Uterus (tissue), 4 donors: Measurements from ENCODE around the gene DNASE1L3. TPM values are rescaled to one million over a fixed set of nuclear protein-coding genes. Genes with fewer than 3 reads are reported as not detected.
A peak's percentile ranks its signal among the peaks of the same experiment; 100 is the strongest.

Experiments used
- DNase-seq, 2 donors: peaks; one replicate each; pipeline ENCODE4 v3.0.0-alpha.2; 2019 to 2020
- H3K27ac ChIP-seq, 2 donors: fragments of 200-600 bp; sonication (generic); 1 replicate in 1 of 2; 2 replicates in 1 of 2; pipeline ENCODE4 v1.5.1; 2016 to 2018
- H3K27me3 ChIP-seq, 2 donors: fragments of 200-600 bp; sonication (generic); one replicate each; pipeline ENCODE4 v1.5.1; 2018 to 2019; ENCODE audit warnings: control low read depth in 1 of 2
- H3K36me3 ChIP-seq, 2 donors: fragments of 200-600 bp; sonication (generic); one replicate each; pipeline ENCODE4 v1.5.1; 2019; ENCODE audit warnings: control low read depth in 1 of 2
- H3K4me1 ChIP-seq, 2 donors: fragments of 200-600 bp; sonication (generic); one replicate each; pipeline ENCODE4 v1.5.1; 2018 to 2019; ENCODE audit warnings: control low read depth in 1 of 2
- H3K4me3 ChIP-seq, 2 donors: fragments of 200-600 bp; sonication (generic); 1 replicate in 1 of 2; 2 replicates in 1 of 2; pipeline ENCODE4 v1.5.1; 2018 to 2019; ENCODE audit warnings: mild to moderate bottlenecking in 1 of 2
- H3K9me3 ChIP-seq, 2 donors: fragments of 200-600 bp; sonication (generic); one replicate each; pipeline ENCODE4 v1.5.1; 2019; ENCODE audit warnings: control low read depth in 1 of 2
- POLR2A ChIP-seq, 2 donors: fragments of 450-650 bp; IDR thresholded peaks; one replicate each; pipeline ENCODE4 v1.6.1; 2016; ENCODE audit warnings: antibody characterized with exemption in 2 of 2, mild to moderate bottlenecking in 1 of 2, moderate library complexity in 1 of 2
- intact Hi-C: fragments of 100-400 bp; cut with DNase I; formaldehyde crosslinking; loops from one replicate; pipeline ENCODE4 v1.15.1; 2023; ENCODE audit warnings: low total_unique reads
- total RNA-seq, 4 donors: library from RNA; depleted of rRNA in 3 of 4; stranded (reverse); fragments of >200 nt in 3 of 4; gene quantifications; one replicate each; pipeline versions ENCODE4 v1.1.0 to v1.2.4, GENCODE V29; 2014 to 2023
- TF ChIP-seq, protein P1 (sequence below), 4 experiments: fragments of 200-600 bp in 2 of 4; fragments of 450-650 bp in 2 of 4; sonication (generic) in 2 of 4; IDR thresholded peaks; one replicate each; pipeline ENCODE4 v1.5.1; 2016 to 2019; ENCODE audit warnings: antibody characterized with exemption in 4 of 4, mild to moderate bottlenecking in 2 of 4, moderate library complexity in 1 of 4
- donor health status: DM: yes; HTN: yes; CAD: no.

The DNASE1L3 gene
- total RNA-seq, 4 donors from 2014 or later: 0.77 to 3.2 (median 2.4) TPM

DNA sequence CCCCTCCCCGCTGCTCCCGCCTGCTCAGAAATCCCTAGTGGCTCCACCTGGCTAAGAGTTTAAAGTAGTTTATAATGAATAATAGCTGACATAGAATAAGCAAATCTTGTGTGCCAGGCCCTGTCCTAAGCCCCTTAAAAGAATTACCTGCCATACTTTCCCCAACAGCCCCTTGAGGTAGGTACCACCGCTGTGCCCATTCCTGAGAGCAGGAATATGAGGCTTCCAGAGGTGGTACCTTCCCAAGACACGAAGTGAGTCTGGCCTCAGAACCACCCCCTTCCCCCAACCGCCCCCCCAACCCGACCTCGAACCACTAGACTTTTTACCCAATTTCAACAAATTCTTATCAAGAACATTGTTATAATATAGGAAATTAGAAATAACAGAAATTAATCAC, 28.1 kb upstream of the DNASE1L3 start:
- peaks cover 0 to 4% of the 10 kb centered on the region in 2 donors for H3K4me1 ChIP-seq
- H3K9me3 ChIP-seq: no peaks in the 10 kb centered on the region
- H3K27ac ChIP-seq: no peak overlapping the region
- intact Hi-C loops: no loop called here
- H3K4me3 ChIP-seq: peak overlapping the region in 1 of 2 donors; percentile 80
- no peak for DNase-seq
- no peaks in the 10 kb centered on the region for H3K27me3 ChIP-seq
- TF ChIP-seq, protein P1, sequence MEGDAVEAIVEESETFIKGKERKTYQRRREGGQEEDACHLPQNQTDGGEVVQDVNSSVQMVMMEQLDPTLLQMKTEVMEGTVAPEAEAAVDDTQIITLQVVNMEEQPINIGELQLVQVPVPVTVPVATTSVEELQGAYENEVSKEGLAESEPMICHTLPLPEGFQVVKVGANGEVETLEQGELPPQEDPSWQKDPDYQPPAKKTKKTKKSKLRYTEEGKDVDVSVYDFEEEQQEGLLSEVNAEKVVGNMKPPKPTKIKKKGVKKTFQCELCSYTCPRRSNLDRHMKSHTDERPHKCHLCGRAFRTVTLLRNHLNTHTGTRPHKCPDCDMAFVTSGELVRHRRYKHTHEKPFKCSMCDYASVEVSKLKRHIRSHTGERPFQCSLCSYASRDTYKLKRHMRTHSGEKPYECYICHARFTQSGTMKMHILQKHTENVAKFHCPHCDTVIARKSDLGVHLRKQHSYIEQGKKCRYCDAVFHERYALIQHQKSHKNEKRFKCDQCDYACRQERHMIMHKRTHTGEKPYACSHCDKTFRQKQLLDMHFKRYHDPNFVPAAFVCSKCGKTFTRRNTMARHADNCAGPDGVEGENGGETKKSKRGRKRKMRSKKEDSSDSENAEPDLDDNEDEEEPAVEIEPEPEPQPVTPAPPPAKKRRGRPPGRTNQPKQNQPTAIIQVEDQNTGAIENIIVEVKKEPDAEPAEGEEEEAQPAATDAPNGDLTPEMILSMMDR (IDR thresholded peaks at IDR 0.05): no peak
- no peak for TF ChIP-seq POLR2A (IDR thresholded peaks at IDR 0.05)
- H3K36me3 ChIP-seq: no peaks in the 10 kb centered on the region

DNA sequence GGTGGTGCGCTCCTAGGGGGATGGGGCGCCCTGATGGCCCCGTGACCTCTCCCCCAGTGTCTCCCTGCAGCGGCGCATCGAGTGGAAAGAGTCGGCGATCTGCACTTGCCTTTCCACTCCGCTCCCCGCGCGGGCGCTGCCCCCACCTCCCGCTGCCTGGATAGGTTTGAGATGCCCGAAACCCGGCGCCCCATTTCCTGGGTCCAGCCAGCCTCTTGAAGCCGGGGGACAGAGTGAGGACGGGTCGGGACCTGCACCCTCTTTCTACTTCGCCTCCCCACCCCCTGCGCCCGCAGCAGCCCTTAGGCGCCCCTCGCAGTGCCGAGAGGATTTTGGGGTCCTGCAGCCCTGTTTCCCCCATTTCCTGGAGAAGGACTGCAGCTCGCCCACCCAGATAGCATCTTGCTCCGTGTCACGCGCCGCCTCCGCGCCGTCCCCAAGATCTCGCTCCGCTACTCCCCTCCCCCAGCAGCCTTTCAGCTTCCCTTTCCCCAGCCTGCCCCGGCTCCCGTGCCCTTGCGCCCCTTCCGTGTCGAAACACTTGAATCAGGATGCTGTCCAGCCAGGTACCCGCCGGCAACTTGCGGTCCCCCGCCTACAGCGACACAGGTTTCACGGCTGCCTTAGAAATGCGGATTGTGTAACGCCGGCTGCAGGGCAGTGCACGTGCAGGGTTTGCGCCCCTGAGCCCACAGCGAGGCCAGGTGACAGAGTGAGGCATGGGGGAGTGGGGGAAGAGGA, 27.3 kb upstream of the DNASE1L3 start:
- Histone ChIP-seq H3K4me1 (peaks cover 0 to 4% of the 10 kb centered on the region in 2 donors), H3K27me3 (no peaks in the 10 kb centered on the region), H3K9me3 (no peaks in the 10 kb centered on the region), H3K27ac (peak overlapping the region; percentile 79 to 84), H3K36me3 (no peaks in the 10 kb centered on the region), H3K4me3 (peak overlapping the region; percentile 51 to 80)
- DNase-seq: peak; percentile 63 to 65
- intact Hi-C loops: no loop called here
- TF ChIP-seq, protein P1 (IDR thresholded peaks at IDR 0.05): no peak
- no peak for TF ChIP-seq POLR2A (IDR thresholded peaks at IDR 0.05)

DNA sequence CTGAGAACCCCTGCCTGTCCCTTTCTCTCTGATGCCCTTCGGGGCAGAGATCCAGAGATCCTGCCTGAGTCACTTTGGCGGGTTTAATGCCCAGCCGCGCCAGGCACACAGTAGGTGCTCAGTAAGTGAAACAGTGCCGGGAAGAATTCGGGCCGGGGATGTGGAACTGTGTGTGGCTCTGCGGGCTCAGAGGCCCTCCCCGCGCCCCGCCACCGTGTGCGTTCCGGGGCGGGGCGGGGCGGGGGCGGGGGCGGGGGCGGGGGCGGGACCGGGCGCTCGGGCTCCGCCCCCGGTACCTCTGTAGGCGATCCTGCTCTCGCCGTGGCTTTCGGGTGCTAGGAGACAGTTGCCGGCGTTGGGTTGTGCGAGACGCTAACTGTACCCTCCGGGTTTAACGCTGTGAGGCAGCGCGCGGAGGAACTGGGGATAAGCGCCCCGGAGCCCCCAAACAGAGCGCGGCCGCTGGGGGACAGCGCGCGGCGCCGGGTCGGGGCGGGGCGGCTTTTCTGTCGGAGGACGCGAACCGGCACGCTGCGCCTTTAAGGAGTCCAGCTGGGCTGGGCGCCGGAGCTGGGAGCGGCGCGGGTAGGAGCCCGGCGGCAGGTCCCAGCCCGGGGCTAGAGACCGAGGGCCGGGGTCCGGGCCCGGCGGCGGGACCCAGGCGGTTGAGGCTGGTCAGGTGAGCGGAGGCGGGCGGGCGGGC, 26.6 kb upstream of the DNASE1L3 start, which contains the start of gene ABHD6:
ABHD6 (plus strand) TSS at position 555 of the 703 bp plus-strand sequence. CDS start 18,795 bp downstream, outside the sequence.
- TF ChIP-seq, protein P1 (IDR thresholded peaks at IDR 0.05): peak; percentile 29 to 61 (median 44)
- TF ChIP-seq POLR2A (IDR thresholded peaks at IDR 0.05): peak; percentile 11 to 34
- DNase-seq: peak; percentile 72 to 80
- peak within 1 kb of the TSS; percentile 51 to 80 for H3K4me3 ChIP-seq
- H3K9me3 ChIP-seq: no peaks in the 10 kb centered on the region
- peak within 1 kb of the TSS; percentile 79 to 84 for H3K27ac ChIP-seq
- no peaks in the 10 kb centered on the region for H3K27me3 ChIP-seq
- intact Hi-C loops: no loop called here
- H3K4me1 ChIP-seq: peaks cover 0 to 4% of the 10 kb centered on the region in 2 donors
- no peaks in the 10 kb centered on the region for H3K36me3 ChIP-seq

DNA sequence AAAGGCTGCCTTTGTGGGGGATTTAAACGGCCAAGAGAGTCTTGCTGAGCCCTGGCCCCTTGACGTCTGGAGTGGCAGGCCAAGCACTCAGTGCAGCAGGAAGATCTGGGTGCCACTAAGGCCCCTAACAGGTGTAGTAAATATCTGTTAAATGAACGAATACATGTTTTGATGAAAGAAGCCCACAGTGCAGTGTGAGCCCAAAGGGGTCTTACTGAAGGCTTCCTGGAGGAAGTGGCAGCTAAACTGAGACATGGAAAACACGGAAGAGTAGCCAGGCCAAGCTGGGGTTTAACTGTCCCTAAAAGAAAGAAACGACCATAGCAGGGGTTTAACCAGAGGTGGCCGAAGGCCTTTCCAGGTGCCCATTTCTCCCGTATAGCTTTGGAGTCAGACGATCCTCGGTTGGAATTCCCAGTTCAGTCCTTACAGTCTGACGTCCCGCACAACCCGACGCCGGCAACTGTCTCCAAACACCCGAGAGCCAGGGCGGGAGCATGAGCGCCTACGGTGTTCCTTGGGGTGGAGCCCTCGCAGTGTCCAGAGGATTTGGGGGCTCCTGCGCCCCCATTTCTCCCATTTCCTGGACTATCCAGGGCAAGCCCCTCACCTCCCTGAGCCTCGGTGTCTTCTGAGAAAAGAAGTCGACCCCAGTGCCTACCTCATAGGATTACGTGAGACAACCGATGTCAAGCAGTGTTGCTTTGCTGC, 25.9 kb upstream of the DNASE1L3 start:
- Histone ChIP-seq H3K4me3 (peak overlapping the region; percentile 51 to 80), H3K4me1 (peaks cover 0 to 4% of the 10 kb centered on the region in 2 donors), H3K27ac (peak overlapping the region; percentile 79 to 84), H3K9me3 (no peaks in the 10 kb centered on the region), H3K27me3 (no peaks in the 10 kb centered on the region), H3K36me3 (no peaks in the 10 kb centered on the region)
- no peak for TF ChIP-seq POLR2A (IDR thresholded peaks at IDR 0.05)
- TF ChIP-seq, protein P1 (IDR thresholded peaks at IDR 0.05): no peak
- no peak for DNase-seq
- intact Hi-C loops: no loop called here
